Peyer's patch (tissue), 4 donors: ENCODE data around the gene REELD1. TPM values are rescaled to one million over a fixed set of nuclear protein-coding genes. Genes with fewer than 3 reads are reported as not detected.

ENCODE experiments used
- DNase-seq, 3 donors: peaks; one replicate each; pipeline ENCODE4 v3.0.0-alpha.2; 2017 to 2019
- H3K27ac ChIP-seq, 4 donors: fragments of 200-600 bp; sonication (generic); one replicate each; pipeline ENCODE4 v1.5.1; 2016 to 2019
- H3K27me3 ChIP-seq, 2 donors: fragments of 200-600 bp; sonication (generic); one replicate each; pipeline ENCODE4 v1.5.1; 2019
- H3K36me3 ChIP-seq, 3 donors: fragments of 200-600 bp; sonication (generic); one replicate each; pipeline ENCODE4 v1.5.1; 2016 to 2019
- H3K4me1 ChIP-seq, 4 donors: fragments of 200-600 bp; sonication (generic); one replicate each; pipeline ENCODE4 v1.5.1; 2016 to 2019
- H3K4me3 ChIP-seq, 4 donors: fragments of 200-600 bp; sonication (generic); 1 replicate in 3 of 4; 2 replicates in 1 of 4; pipeline ENCODE4 v1.5.1; 2016 to 2019; ENCODE audit warnings: mild to moderate bottlenecking in 1 of 4
- H3K9me3 ChIP-seq, 4 donors: fragments of 200-600 bp; sonication (generic); one replicate each; pipeline ENCODE4 v1.5.1; 2016 to 2019; ENCODE audit warnings: mild to moderate bottlenecking in 1 of 4
- CTCF ChIP-seq, 6 experiments: fragments of 450-650 bp in 4 of 6; fragments of 200-600 bp in 2 of 6; sonication (generic) in 1 of 6; IDR thresholded peaks; one replicate each; pipeline ENCODE4 v1.5.1; 2017 to 2019; ENCODE audit warnings: antibody characterized with exemption in 6 of 6, mild to moderate bottlenecking in 3 of 6, moderate library complexity in 1 of 6
- POLR2A ChIP-seq, 2 donors: fragments of 450-650 bp; IDR thresholded peaks; one replicate each; pipeline ENCODE4 v1.5.1; 2017; ENCODE audit warnings: antibody characterized with exemption in 2 of 2, mild to moderate bottlenecking in 2 of 2, moderate library complexity in 2 of 2
- total RNA-seq, 4 donors: library from RNA; depleted of rRNA; stranded (reverse); fragments of >200 nt; gene quantifications; one replicate each; pipeline ENCODE4 v1.1.0, GENCODE V29; 2016

Gene REELD1
- total RNA-seq, 4 donors from 2014 or later: 0.35 to 1.7 (median 0.80) TPM; not detected in 1

- Histone ChIP-seq H3K9me3 (no peaks in the 10 kb centered on the region), H3K27me3 (no peaks in the 10 kb centered on the region), H3K4me1 (peaks cover 0 to 5% (median 0%) of the 10 kb centered on the region in 4 donors), H3K4me3 (no peak overlapping the region), H3K36me3 (no peaks in the 10 kb centered on the region), H3K27ac (no peak overlapping the region)
- DNase-seq: no peak
- TF ChIP-seq POLR2A (IDR thresholded peaks at IDR 0.05) (no peak), CTCF (IDR thresholded peaks at IDR 0.05) (no peak)
These were observed 57.1 kb downstream of the REELD1 start for GRCh38 chr4:146271466-146271865.

- no peak for DNase-seq
- TF ChIP-seq CTCF (IDR thresholded peaks at IDR 0.05): no peak
- no peak for TF ChIP-seq POLR2A (IDR thresholded peaks at IDR 0.05)
- no peak overlapping the region for H3K4me3 ChIP-seq
- H3K36me3 ChIP-seq: no peaks in the 10 kb centered on the region
- H3K4me1 ChIP-seq: peaks cover 0 to 5% (median 0%) of the 10 kb centered on the region in 4 donors
- no peaks in the 10 kb centered on the region for H3K27me3 ChIP-seq
- H3K9me3 ChIP-seq: no peaks in the 10 kb centered on the region
- no peak overlapping the region for H3K27ac ChIP-seq
These were observed 59.0 kb downstream of the REELD1 start for GRCh38 chr4:146273204-146273901.

GRCh38 chr4:146274774-146275173 lies 60.4 kb downstream of the REELD1 start:
- Histone ChIP-seq H3K36me3 (no peaks in the 10 kb centered on the region), H3K27ac (no peak overlapping the region), H3K27me3 (no peaks in the 10 kb centered on the region), H3K4me1 (peaks cover 0 to 5% (median 0%) of the 10 kb centered on the region in 4 donors), H3K4me3 (no peak overlapping the region), H3K9me3 (no peaks in the 10 kb centered on the region)
- no peak for DNase-seq
- TF ChIP-seq POLR2A (IDR thresholded peaks at IDR 0.05) (no peak), CTCF (IDR thresholded peaks at IDR 0.05) (no peak)

GRCh38 chr4:146275370-146275769 lies 61.0 kb downstream of the REELD1 start:
- DNase-seq: peak in 2 of 3 donors; percentile 48 to 54
- TF ChIP-seq CTCF (IDR thresholded peaks at IDR 0.05) (peak in 1 of 6 experiments; percentile 18), POLR2A (IDR thresholded peaks at IDR 0.05) (no peak)
- Histone ChIP-seq H3K36me3 (no peaks in the 10 kb centered on the region), H3K27me3 (no peaks in the 10 kb centered on the region), H3K27ac (peak overlapping the region in 1 of 4 donors; percentile 47), H3K9me3 (no peaks in the 10 kb centered on the region), H3K4me3 (no peak overlapping the region), H3K4me1 (peaks cover 0 to 5% (median 0%) of the 10 kb centered on the region in 4 donors)

GRCh38 chr4:146278986-146279385 lies 64.6 kb downstream of the REELD1 start:
- H3K9me3 ChIP-seq: no peaks in the 10 kb centered on the region
- H3K4me1 ChIP-seq: peaks cover 0 to 5% (median 0%) of the 10 kb centered on the region in 4 donors
- no peaks in the 10 kb centered on the region for H3K27me3 ChIP-seq
- no peaks in the 10 kb centered on the region for H3K36me3 ChIP-seq
- TF ChIP-seq CTCF (IDR thresholded peaks at IDR 0.05) (no peak), POLR2A (IDR thresholded peaks at IDR 0.05) (no peak)
- no peak for DNase-seq
- no peak overlapping the region for H3K4me3 ChIP-seq
- H3K27ac ChIP-seq: no peak overlapping the region

Other genes with a start within 250 kb of the REELD1 start
- gene LSM6, start 38.8 kb upstream of the REELD1 start, total RNA-seq: 10 to 100 TPM; 17.6 to 66.0 (median 31.0) TPM